Measurements from ENCODE around the gene CGB5. TPM values are rescaled to one million over a fixed set of nuclear protein-coding genes. Genes with fewer than 3 reads are reported as not detected.
A peak's percentile ranks its signal among the peaks of the same experiment; 100 is the strongest.
"Not testable (repeated sequence)": the region's sequence is repeated elsewhere in the genome, so short reads cannot be mapped to it uniquely, and the experiment has no call there.

The CGB5 gene
- total RNA-seq, 4 donors from 2014 or later, result not detected

- peak in 1 of 3 experiments; percentile 17 for TF ChIP-seq CTCF (IDR thresholded peaks at IDR 0.05)
- H3K36me3 ChIP-seq; H3K4me1 ChIP-seq; H3K4me3 ChIP-seq; intact Hi-C loops (cut with DNase I); H3K9me3 ChIP-seq; H3K27me3 ChIP-seq; DNase-seq (ENCODE audit: extremely low spot score); H3K27ac ChIP-seq (replicated peaks in 1 of 4): not testable (repeated sequence)
- 17% methylated on average over 24 of the region's 28 CpGs for WGBS
Measured at GRCh38 chr19:49031642-49032301, 11.9 kb upstream of the CGB5 start, which contains the start of gene CGB2. Gene CGB2, plus strand, starts transcription at chr19:49031890. Its CDS starts 206 bp downstream, at chr19:49032096.

GRCh38 chr19:49036815-49037214 lies 6.8 kb upstream of the CGB5 start, which contains the start of gene CGB1:
Gene CGB1, minus strand, starts transcription at chr19:49036895. Its CDS starts 184 bp downstream, at chr19:49036711.
- H3K4me3 ChIP-seq; H3K27ac ChIP-seq (replicated peaks in 1 of 4); H3K27me3 ChIP-seq; DNase-seq (ENCODE audit: extremely low spot score); H3K4me1 ChIP-seq; H3K36me3 ChIP-seq; intact Hi-C loops (cut with DNase I); H3K9me3 ChIP-seq: not testable (repeated sequence)
- 58% methylated on average over 16 of the region's 18 CpGs for WGBS
- peak in 1 of 3 experiments; percentile 10 for TF ChIP-seq CTCF (IDR thresholded peaks at IDR 0.05)

- H3K4me3 ChIP-seq; H3K9me3 ChIP-seq; H3K4me1 ChIP-seq; H3K27ac ChIP-seq (replicated peaks in 1 of 4); H3K27me3 ChIP-seq; DNase-seq (ENCODE audit: extremely low spot score); H3K36me3 ChIP-seq; intact Hi-C loops (cut with DNase I): not testable (repeated sequence)
- 97% methylated on average over 6 of the region's 8 CpGs for WGBS
Measured at GRCh38 chr19:49038111-49038510, 5.5 kb upstream of the CGB5 start.

- DNase-seq (ENCODE audit: extremely low spot score); H3K27me3 ChIP-seq; H3K9me3 ChIP-seq; H3K36me3 ChIP-seq; H3K27ac ChIP-seq (replicated peaks in 1 of 4); H3K4me1 ChIP-seq; intact Hi-C loops (cut with DNase I); H3K4me3 ChIP-seq: not testable (repeated sequence)
- 85% methylated on average over 14 of the region's 26 CpGs for WGBS
Measured at GRCh38 chr19:49038557-49039276, 4.9 kb upstream of the CGB5 start.

- H3K9me3 ChIP-seq; DNase-seq (ENCODE audit: extremely low spot score); H3K27ac ChIP-seq (replicated peaks in 1 of 4); H3K36me3 ChIP-seq; H3K4me3 ChIP-seq; H3K4me1 ChIP-seq; intact Hi-C loops (cut with DNase I); H3K27me3 ChIP-seq: not testable (repeated sequence)
- 81% methylated on average over 9 of the region's 9 CpGs for WGBS
Measured at GRCh38 chr19:49039736-49040135, 3.9 kb upstream of the CGB5 start.

GRCh38 chr19:49042177-49042576 lies 1.5 kb upstream of the CGB5 start:
- no peak overlapping the region for H3K4me3 ChIP-seq
- TF ChIP-seq POLR2A (IDR thresholded peaks at IDR 0.05; ENCODE audit: low read depth), result no peak
- no peak for TF ChIP-seq EP300 (IDR thresholded peaks at IDR 0.05)
- TF ChIP-seq POLR2AphosphoS5 (IDR thresholded peaks at IDR 0.05), result no peak
- TF ChIP-seq CTCF (IDR thresholded peaks at IDR 0.05), result no peak
- intact Hi-C loops (cut with DNase I), result no loop called here

GRCh38 chr19:49042666-49043065 lies 982 bp upstream of the CGB5 start:
- H3K27ac ChIP-seq (replicated peaks in 1 of 4); DNase-seq (ENCODE audit: extremely low spot score); H3K27me3 ChIP-seq; H3K9me3 ChIP-seq; intact Hi-C loops (cut with DNase I); H3K4me3 ChIP-seq; H3K4me1 ChIP-seq; H3K36me3 ChIP-seq: not testable (repeated sequence)
- 67% methylated on average over 1 of the region's 4 CpGs for WGBS

More at GRCh38 chr19:49042177-49042576, 1.5 kb upstream of the CGB5 start:
- no peak for DNase-seq (ENCODE audit: extremely low spot score)
- H3K36me3 ChIP-seq, result no peaks in the 10 kb centered on the region
- H3K27ac ChIP-seq (replicated peaks in 1 of 4), result no peak overlapping the region
- H3K4me1 ChIP-seq, result no peaks in the 10 kb centered on the region
- H3K9me3 ChIP-seq, result no peaks in the 10 kb centered on the region
- H3K27me3 ChIP-seq, result no peaks in the 10 kb centered on the region
- 80% methylated on average over 15 of the region's 17 CpGs for WGBS

GRCh38 chr19:49049011-49049410 lies 5.4 kb downstream of the CGB5 start, which contains the start of gene CGB8:
Gene CGB8, minus strand, starts transcription at chr19:49049111. Its CDS starts 372 bp downstream, at chr19:49048739.
- WGBS, result 70% methylated on average over 4 of the region's 12 CpGs
- intact Hi-C loops (cut with DNase I); H3K4me1 ChIP-seq; H3K27me3 ChIP-seq; DNase-seq (ENCODE audit: extremely low spot score); H3K4me3 ChIP-seq; H3K36me3 ChIP-seq; H3K9me3 ChIP-seq; H3K27ac ChIP-seq (replicated peaks in 1 of 4): not testable (repeated sequence)

GRCh38 chr19:49049834-49050233 lies 6.2 kb downstream of the CGB5 start:
- DNase-seq (ENCODE audit: extremely low spot score); H3K9me3 ChIP-seq; H3K36me3 ChIP-seq; H3K27ac ChIP-seq (replicated peaks in 1 of 4); H3K4me1 ChIP-seq; H3K27me3 ChIP-seq; intact Hi-C loops (cut with DNase I); H3K4me3 ChIP-seq: not testable (repeated sequence)
- 62% methylated on average over 3 of the region's 4 CpGs for WGBS

All from esophagus muscularis mucosa (tissue), 4 donors.